HAP-1 (cell line): ENCODE measurements around the gene FAIM.
"Not testable (repeated sequence)": the region's sequence is repeated elsewhere in the genome, so short reads cannot be mapped to it uniquely, and the experiment has no call there.

ENCODE experiments used
- DNase-seq, 2 experiments: peaks; one replicate each; pipeline ENCODE4 v3.0.0-alpha.2; 2016 to 2020; ENCODE audit warnings: low spot score in 2 of 2
- H3K27me3 ChIP-seq: fragments of 250-450 bp; sonication (Bioruptor Pico); 2 replicates; pipeline ENCODE4 v1.5.1; 2020; ENCODE audit warnings: low read depth, mild to moderate bottlenecking, moderate library complexity
- H3K36me3 ChIP-seq: fragments of 250-450 bp; sonication (Bioruptor Pico); replicated peaks from 2 replicates; pipeline ENCODE4 v1.5.1; 2020; ENCODE audit warnings: mild to moderate bottlenecking
- H3K4me1 ChIP-seq: fragments of 250-450 bp; sonication (Bioruptor Pico); 2 replicates; pipeline ENCODE4 v1.5.1; 2020; ENCODE audit warnings: mild to moderate bottlenecking
- H3K4me3 ChIP-seq: fragments of 250-450 bp; sonication (Bioruptor Pico); 2 replicates; pipeline ENCODE4 v1.5.1; 2020; ENCODE audit warnings: mild to moderate bottlenecking, moderate library complexity
- H3K9me3 ChIP-seq: fragments of 250-450 bp; sonication (Bioruptor Pico); 2 replicates; pipeline ENCODE4 v1.5.1; 2020; ENCODE audit warnings: mild to moderate bottlenecking, moderate library complexity
- in situ Hi-C: fragments of 300-500 bp; cut with MboI; formaldehyde crosslinking; loops from 3 replicates; pipeline ENCODE4 v1.14.3; 2020; ENCODE audit warnings: low sequenced_read_pairs, inconsistent platforms, mixed read lengths

FAIM gene

GRCh38 chr3:138608322-138609135 is at the start of gene FAIM:
TSS of gene FAIM (plus strand) at chr3:138608771. CDS start at chr3:138619727, 10,956 bp downstream.
- peaks cover 7% of the 10 kb centered on the region; the same call in 1 of the 2 replicates for H3K4me1 ChIP-seq
- no peaks in the 10 kb centered on the region for H3K27me3 ChIP-seq
- peak; percentile 68 to 86 for DNase-seq
- no peaks in the 10 kb centered on the region; the same call in 1 of the 2 replicates for H3K36me3 ChIP-seq
- H3K9me3 ChIP-seq, result no peaks in the 10 kb centered on the region
- in situ Hi-C loops, result no loop called here
- H3K4me3 ChIP-seq, result peak within 1 kb of the TSS; percentile 58

GRCh38 chr3:138559134-138559533 is 49.4 kb upstream of the FAIM start:
- H3K27me3 ChIP-seq, result no peaks in the 10 kb centered on the region
- H3K4me3 ChIP-seq, result no peak overlapping the region
- in situ Hi-C loops, result no loop called here
- DNase-seq, result no peak
- peaks cover 3% of the 10 kb centered on the region; the same call in 1 of the 2 replicates for H3K9me3 ChIP-seq
- H3K36me3 ChIP-seq, result no peaks in the 10 kb centered on the region
- H3K4me1 ChIP-seq, result no peaks in the 10 kb centered on the region

GRCh38 chr3:138560501-138560900 is 48.1 kb upstream of the FAIM start:
- Histone ChIP-seq H3K4me3 (no peak overlapping the region), H3K9me3 (peaks cover 3% of the 10 kb centered on the region; the same call in 1 of the 2 replicates), H3K36me3 (no peaks in the 10 kb centered on the region), H3K27me3 (no peaks in the 10 kb centered on the region), H3K4me1 (no peaks in the 10 kb centered on the region)
- no peak for DNase-seq
- in situ Hi-C loops, result no loop called here

GRCh38 chr3:138562902-138563301 is 45.7 kb upstream of the FAIM start:
- DNase-seq, H3K36me3 ChIP-seq, H3K9me3 ChIP-seq, H3K27me3 ChIP-seq, H3K4me1 ChIP-seq, in situ Hi-C loops, H3K4me3 ChIP-seq: not testable (repeated sequence)

GRCh38 chr3:138566293-138566692 is 42.3 kb upstream of the FAIM start:
- in situ Hi-C loops, H3K4me3 ChIP-seq, DNase-seq, H3K27me3 ChIP-seq, H3K36me3 ChIP-seq, H3K9me3 ChIP-seq, H3K4me1 ChIP-seq: not testable (repeated sequence)

- Histone ChIP-seq H3K4me3 (no peak overlapping the region), H3K36me3 (peaks cover 1% of the 10 kb centered on the region; the same call in 1 of the 2 replicates), H3K9me3 (no peaks in the 10 kb centered on the region), H3K4me1 (no peaks in the 10 kb centered on the region), H3K27me3 (no peaks in the 10 kb centered on the region)
- no peak for DNase-seq
- in situ Hi-C loops, result no loop called here
Measured at GRCh38 chr3:138567403-138567802, 41.2 kb upstream of the FAIM start.

GRCh38 chr3:138569090-138569489 is 39.5 kb upstream of the FAIM start:
- Histone ChIP-seq H3K4me3 (no peak overlapping the region), H3K9me3 (no peaks in the 10 kb centered on the region), H3K36me3 (peaks cover 7% of the 10 kb centered on the region; the same call in 1 of the 2 replicates), H3K27me3 (no peaks in the 10 kb centered on the region), H3K4me1 (no peaks in the 10 kb centered on the region)
- in situ Hi-C loops, result no loop called here
- DNase-seq, result no peak

GRCh38 chr3:138569624-138570023 is 38.9 kb upstream of the FAIM start:
- in situ Hi-C loops, H3K9me3 ChIP-seq, H3K4me3 ChIP-seq, H3K27me3 ChIP-seq, H3K36me3 ChIP-seq, H3K4me1 ChIP-seq, DNase-seq: not testable (repeated sequence)

- Histone ChIP-seq H3K27me3 (no peaks in the 10 kb centered on the region), H3K4me1 (no peaks in the 10 kb centered on the region), H3K36me3 (peaks cover 7% of the 10 kb centered on the region; the same call in 1 of the 2 replicates), H3K9me3 (no peaks in the 10 kb centered on the region; the same call in 1 of the 2 replicates), H3K4me3 (no peak overlapping the region)
- DNase-seq, result no peak
- in situ Hi-C loops, result no loop called here
Measured at GRCh38 chr3:138573138-138573537, 35.4 kb upstream of the FAIM start.

GRCh38 chr3:138578141-138578540 is 30.4 kb upstream of the FAIM start:
- DNase-seq, result no peak
- in situ Hi-C loops, result no loop called here

GRCh38 chr3:138578961-138579574 is 29.5 kb upstream of the FAIM start:
- Histone ChIP-seq H3K4me1 (no peaks in the 10 kb centered on the region), H3K36me3 (no peaks in the 10 kb centered on the region), H3K9me3 (no peaks in the 10 kb centered on the region; the same call in 1 of the 2 replicates), H3K27me3 (no peaks in the 10 kb centered on the region), H3K4me3 (no peak overlapping the region)
- DNase-seq, result no peak
- in situ Hi-C loops, result no loop called here

More at GRCh38 chr3:138578141-138578540, 30.4 kb upstream of the FAIM start:
- no peaks in the 10 kb centered on the region for H3K4me1 ChIP-seq
- no peaks in the 10 kb centered on the region for H3K27me3 ChIP-seq
- no peaks in the 10 kb centered on the region for H3K36me3 ChIP-seq
- H3K9me3 ChIP-seq, result no peaks in the 10 kb centered on the region; the same call in 1 of the 2 replicates
- no peak overlapping the region for H3K4me3 ChIP-seq

GRCh38 chr3:138587374-138587773 is 21.2 kb upstream of the FAIM start:
- Histone ChIP-seq H3K36me3 (peaks cover 11% of the 10 kb centered on the region; the same call in 1 of the 2 replicates), H3K27me3 (no peaks in the 10 kb centered on the region), H3K4me1 (peaks cover under 1% of the 10 kb centered on the region; the same call in 1 of the 2 replicates), H3K4me3 (no peak overlapping the region), H3K9me3 (no peaks in the 10 kb centered on the region)
- DNase-seq, result no peak
- in situ Hi-C loops, result no loop called here

GRCh38 chr3:138588445-138588844 is 20.1 kb upstream of the FAIM start:
- no peak overlapping the region for H3K4me3 ChIP-seq
- DNase-seq, result no peak
- in situ Hi-C loops, result no loop called here
- no peaks in the 10 kb centered on the region for H3K27me3 ChIP-seq
- H3K9me3 ChIP-seq, result no peaks in the 10 kb centered on the region
- peaks cover 11% of the 10 kb centered on the region; the same call in 1 of the 2 replicates for H3K36me3 ChIP-seq
- peaks cover 6% of the 10 kb centered on the region for H3K4me1 ChIP-seq

GRCh38 chr3:138591392-138591791 is 17.2 kb upstream of the FAIM start:
- Histone ChIP-seq H3K36me3 (peaks cover 11% of the 10 kb centered on the region; the same call in 1 of the 2 replicates), H3K4me1 (peaks cover 9% of the 10 kb centered on the region), H3K9me3 (no peaks in the 10 kb centered on the region), H3K4me3 (no peak overlapping the region), H3K27me3 (no peaks in the 10 kb centered on the region)
- no peak for DNase-seq
- in situ Hi-C loops, result loop anchor here (10.0 kb wide), 1 partner anchor 243 kb away; the partner anchor contains the start of gene PIK3CB
